Medulla oblongata (tissue), 1 donor: ENCODE measurements around the gene ABCC10.
A peak's percentile ranks its signal among the peaks of the same experiment; 100 is the strongest.

Experiments
- DNase-seq: peaks from one replicate; pipeline ENCODE4 v3.0.0-alpha.2; 2015; ENCODE audit errors: extremely low spot score

Gene ABCC10

GRCh38 chr6:43471399-43471798 is 44.1 kb downstream of the ABCC10 start:
- DNase-seq = no peak

GRCh38 chr6:43472515-43472914 is 45.2 kb downstream of the ABCC10 start:
- DNase-seq = no peak

- no peak for DNase-seq
These were observed 48.2 kb downstream of the ABCC10 start for GRCh38 chr6:43475516-43475915.

- DNase-seq = no peak
These were observed 49.4 kb downstream of the ABCC10 start for GRCh38 chr6:43476746-43477145.

- peak; percentile 94 for DNase-seq
These were observed 50.1 kb downstream of the ABCC10 start, which contains the start of gene TJAP1 for GRCh38 chr6:43477235-43478007. TSS of gene TJAP1 (plus strand) at chr6:43477570. CDS start at chr6:43499002, 21,432 bp downstream.

- no peak for DNase-seq
These were observed 50.6 kb downstream of the ABCC10 start for GRCh38 chr6:43478008-43478372.

GRCh38 chr6:43481075-43481474 is 53.7 kb downstream of the ABCC10 start:
- no peak for DNase-seq

- DNase-seq = no peak
These were observed 54.4 kb downstream of the ABCC10 start for GRCh38 chr6:43481591-43482236.

GRCh38 chr6:43488667-43489276 is 61.4 kb downstream of the ABCC10 start:
- DNase-seq = no peak

GRCh38 chr6:43489277-43490072 is 62.1 kb downstream of the ABCC10 start:
- DNase-seq = peak; percentile 96

- DNase-seq = peak; percentile 46
These were observed 63.2 kb downstream of the ABCC10 start for GRCh38 chr6:43490523-43490939.

- peak; percentile 94 for DNase-seq
These were observed 64.7 kb downstream of the ABCC10 start for GRCh38 chr6:43491750-43492661.

GRCh38 chr6:43492673-43493072 is 65.3 kb downstream of the ABCC10 start:
- no peak for DNase-seq

- DNase-seq = no peak
These were observed 65.9 kb downstream of the ABCC10 start for GRCh38 chr6:43493230-43493629.

- DNase-seq = peak; percentile 62
These were observed 66.5 kb downstream of the ABCC10 start for GRCh38 chr6:43493833-43494232.

GRCh38 chr6:43494321-43494720 is 67.0 kb downstream of the ABCC10 start:
- DNase-seq = no peak

- DNase-seq = no peak
These were observed 67.4 kb downstream of the ABCC10 start for GRCh38 chr6:43494766-43495165.

- DNase-seq = no peak
These were observed 68.1 kb downstream of the ABCC10 start for GRCh38 chr6:43495409-43495941.

- peak; percentile 36 for DNase-seq
These were observed 69.2 kb downstream of the ABCC10 start for GRCh38 chr6:43496370-43497128.

- no peak for DNase-seq
These were observed 69.7 kb downstream of the ABCC10 start for GRCh38 chr6:43497129-43497396.
